K562 (cell line): Measurements from ENCODE around the gene LGALS7. TPM values are rescaled to one million over a fixed set of nuclear protein-coding genes. Genes with fewer than 3 reads are reported as not detected.

Source experiments
- ATAC-seq: fragments of 200-7000 bp; cut with Tn5 transposase; 3 replicates; pipeline ENCODE4 v1.9.1; 2020; ENCODE audit warnings: moderate library complexity
- BruUV-seq: library from RNA; stranded (reverse); fragments of 400-500 nt; replicated peaks from 2 replicates; lab custom pipeline; 2021; lab: Mats Ljungman, UMichigan
- CTCF ChIA-PET: fragments of 300-600 bp; formaldehyde crosslinking; extraction: SDS; loops from one replicate; lab custom pipeline; 2021; ENCODE audit warnings: low intra/inter-chr PET ratio; lab: Yijun Ruan, JAX
- POLR2A ChIA-PET: fragments of 300-600, 350-650 bp; sonication (Branson Sonifier 250); formaldehyde crosslinking; extraction: SDS; loops from one replicate; lab custom pipeline; 2021; ENCODE audit warnings: antibody characterized with exemption, inconsistent platforms; lab: Yijun Ruan, JAX
- DNase-seq, 4 experiments: peaks; one replicate each; pipeline versions ENCODE4 v3.0.0 to v3.0.0-alpha.2; 2011 to 2018; ENCODE audit warnings: low spot score in 3 of 4, mixed read lengths in 3 of 4; ENCODE audit errors: extremely low read depth in 1 of 4
- FAIRE-seq: peaks from 2 replicates; lab custom pipeline; 2011; peaks lifted over from hg19 to GRCh38; lab: Jason Lieb, UNC
- H2AFZ ChIP-seq: 2 replicates; pipeline ENCODE4 v1.6.0; 2011; ENCODE audit warnings: low read depth, low read length, control low read depth, inconsistent platforms
- H3K27ac ChIP-seq: fragments of 200-600 bp; 3 replicates; pipeline ENCODE4 v1.8.0; 2011; ENCODE audit warnings: low read depth, mild to moderate bottlenecking, control low read depth, inconsistent platforms, low read length, moderate library complexity, mixed read lengths; ENCODE audit errors: extremely low read depth
- H3K27me3 ChIP-seq, 2 experiments: fragments of 300-600 bp in 1 of 2; 2 replicates in 1 of 2; 3 replicates in 1 of 2; pipeline versions ENCODE4 v1.6.0 to v1.8.0; 2011; ENCODE audit warnings: inconsistent platforms in 2 of 2, low read length in 2 of 2, mild to moderate bottlenecking in 1 of 2, mixed read lengths in 1 of 2, moderate library complexity in 1 of 2; ENCODE audit not compliant: control insufficient read depth in 2 of 2, insufficient read depth in 2 of 2
- H3K36me3 ChIP-seq: fragments of 300-600 bp; 3 replicates; pipeline ENCODE4 v1.8.0; 2011; ENCODE audit warnings: mild to moderate bottlenecking, low read length, inconsistent platforms; ENCODE audit not compliant: control insufficient read depth, insufficient read depth
- H3K4me1 ChIP-seq, 2 experiments: fragments of 200-600 bp in 1 of 2; replicated peaks in 1 of 2; 2 replicates in 1 of 2; 3 replicates in 1 of 2; pipeline versions ENCODE4 v1.5.1 to v1.8.0; 2011; ENCODE audit warnings: inconsistent platforms in 2 of 2, low read length in 2 of 2, mild to moderate bottlenecking in 1 of 2, mixed read lengths in 1 of 2, moderate library complexity in 1 of 2; ENCODE audit not compliant: control insufficient read depth in 2 of 2, insufficient read depth in 2 of 2
- H3K4me2 ChIP-seq: 2 replicates; pipeline ENCODE4 v1.6.1; 2011; ENCODE audit warnings: low read length, control low read depth, inconsistent platforms, mixed read lengths; ENCODE audit not compliant: insufficient read depth
- H3K4me3 ChIP-seq: fragments of 200-600 bp; sonication (generic), shearing (Covaris generic); 2 replicates; pipeline ENCODE4 v1.5.1; 2016; ENCODE audit warnings: control low read depth, inconsistent platforms
- H3K79me2 ChIP-seq: fragments of 200-600 bp; 3 replicates; pipeline ENCODE4 v1.8.0; 2011; ENCODE audit warnings: low read length, inconsistent platforms; ENCODE audit not compliant: control insufficient read depth, insufficient read depth
- H3K9ac ChIP-seq, 2 experiments: 2 replicates each; pipeline versions ENCODE4 v1.6.0 to v1.6.1; 2011; ENCODE audit warnings: low read depth in 2 of 2, low read length in 2 of 2, control low read depth in 1 of 2, inconsistent platforms in 1 of 2, mild to moderate bottlenecking in 1 of 2, mixed read lengths in 1 of 2; ENCODE audit not compliant: insufficient read depth in 1 of 2
- H3K9me1 ChIP-seq: one replicate; pipeline ENCODE4 v1.6.0; 2011; ENCODE audit warnings: inconsistent platforms, mild to moderate bottlenecking, low read length, moderate library complexity; ENCODE audit not compliant: control insufficient read depth, insufficient read depth
- H3K9me3 ChIP-seq: replicated peaks from 2 replicates; pipeline ENCODE4 v1.5.1; 2011; ENCODE audit warnings: low read depth, low read length, inconsistent platforms; ENCODE audit not compliant: control insufficient read depth, insufficient read depth
- H4K20me1 ChIP-seq: replicated peaks from 2 replicates; pipeline ENCODE4 v1.6.1; 2011; ENCODE audit warnings: low read length, inconsistent platforms, mixed read lengths; ENCODE audit not compliant: control insufficient read depth, insufficient read depth
- CBFB ChIP-seq: sonication (generic); formaldehyde crosslinking; IDR thresholded peaks from 2 replicates; pipeline ENCODE4 v1.4.0; 2020; ENCODE audit warnings: mild to moderate bottlenecking, missing genetic modification reagents
- EHMT2 ChIP-seq: fragments of 450-650 bp; IDR thresholded peaks from 2 replicates; pipeline ENCODE4 v1.6.1; 2018; ENCODE audit warnings: antibody characterized with exemption
- EWSR1 ChIP-seq: fragments of 450-650 bp; IDR thresholded peaks from 2 replicates; pipeline ENCODE4 v1.6.1; 2018; ENCODE audit warnings: borderline replicate concordance, mild to moderate bottlenecking, low read depth, moderate library complexity; ENCODE audit not compliant: partially characterized antibody
- KAT8 ChIP-seq: fragments of 450-650 bp; IDR thresholded peaks from 2 replicates; pipeline ENCODE4 v1.6.1; 2016; ENCODE audit warnings: low read depth, mild to moderate bottlenecking
- KDM4B ChIP-seq, 2 experiments: fragments of 450-650 bp in 1 of 2; sonication (generic) in 1 of 2; IDR thresholded peaks; 2 replicates each; pipeline ENCODE4 v1.6.1; 2016 to 2017; ENCODE audit warnings: borderline replicate concordance in 2 of 2, antibody characterized with exemption in 1 of 2, low read depth in 1 of 2, mild to moderate bottlenecking in 1 of 2
- MCM3 ChIP-seq: fragments of 450-650 bp; IDR thresholded peaks from 2 replicates; pipeline ENCODE4 v1.6.1; 2016
- MTA3 ChIP-seq: fragments of 450-650 bp; formaldehyde crosslinking; IDR thresholded peaks from 2 replicates; pipeline ENCODE4 v1.6.1; 2017; ENCODE audit warnings: mild to moderate bottlenecking, borderline replicate concordance
- NELFE ChIP-seq: IDR thresholded peaks from 2 replicates; pipeline ENCODE4 v1.6.1; 2011; ENCODE audit warnings: mild to moderate bottlenecking; ENCODE audit not compliant: insufficient read depth, insufficient read length
- NUFIP1 ChIP-seq: fragments of 450-650 bp; IDR thresholded peaks from 2 replicates; pipeline ENCODE4 v1.6.1; 2018; ENCODE audit not compliant: partially characterized antibody
- SNIP1 ChIP-seq: fragments of 450-650 bp; IDR thresholded peaks from 2 replicates; pipeline ENCODE4 v1.7.1; 2017; ENCODE audit warnings: low read depth, mild to moderate bottlenecking
- SOX6 ChIP-seq: fragments of 450-650 bp; IDR thresholded peaks from 2 replicates; pipeline ENCODE4 v1.6.1; 2014; ENCODE audit warnings: mild to moderate bottlenecking
- YY1 ChIP-seq, 3 experiments: IDR thresholded peaks; 2 replicates each; pipeline ENCODE4 v1.6.1; 2011; ENCODE audit warnings: low read length in 2 of 3, mild to moderate bottlenecking in 2 of 3, moderate library complexity in 2 of 3, borderline replicate concordance in 1 of 3, control low read depth in 1 of 3, low read depth in 1 of 3; ENCODE audit not compliant: insufficient read depth in 3 of 3, insufficient replicate concordance in 2 of 3, control insufficient read depth in 1 of 3, insufficient read length in 1 of 3; ENCODE audit errors: extremely low read depth in 1 of 3
- ZC3H8 ChIP-seq: fragments of 450-650 bp; IDR thresholded peaks from 2 replicates; pipeline ENCODE4 v1.6.1; 2017
- ZNF197 ChIP-seq: fragments of 200-800 bp; sonication (Bioruptor generic); IDR thresholded peaks from 2 replicates; pipeline ENCODE4 v1.6.1; 2016; ENCODE audit warnings: low read depth, missing genetic modification characterization, missing compliant biosample characterization
- ZNF232 ChIP-seq: sonication (generic); formaldehyde crosslinking; IDR thresholded peaks from 2 replicates; pipeline ENCODE4 v1.8.0; 2022; ENCODE audit warnings: mild to moderate bottlenecking, missing genetic modification reagents
- ZNF3 ChIP-seq: fragments of 250-450 bp; sonication (Bioruptor Pico); IDR thresholded peaks from 2 replicates; pipeline ENCODE4 v1.5.0; 2021; ENCODE audit warnings: mild to moderate bottlenecking, moderate library complexity
- WGBS: fragments of 100-300 bp; shearing (Covaris generic); methylation state at CpG from one replicate; pipeline ENCODE4 v1.1.6; 2016; ENCODE audit warnings: low coverage, mixed read lengths; ENCODE audit not compliant: insufficient coverage; ENCODE audit errors: missing lambda C conversion rate; 5-methylcytosine and 5-hydroxymethylcytosine counted together
- in situ Hi-C: fragments of 300-500 bp; cut with MboI; formaldehyde crosslinking; loops from 4 replicates; pipeline ENCODE4 v1.15.0; 2018; ENCODE audit warnings: inconsistent platforms, mixed read lengths
- intact Hi-C: fragments of 100-400 bp; cut with micrococcal nuclease; formaldehyde crosslinking; loops from 2 replicates; pipeline ENCODE4 v1.14.2; 2022
- polyA plus RNA-seq, 8 experiments: library from polyadenylated mRNA; depleted of rRNA in 4 of 8; stranded (reverse) in 5 of 8; unstranded in 3 of 8; fragments of >200 nt; fragmentation: Nextera tagmentation in 2 of 8; fragmentation: Illumina TruSeq in 1 of 8; extraction: Ambion mirVana in 2 of 8; extraction: Trizol in 1 of 8; gene quantifications; 2 replicates each; pipeline versions ENCODE4 v1.2.1 to v1.2.3, GENCODE V29; 2011 to 2014; ENCODE audit warnings: inconsistent platforms in 1 of 8, missing spikeins in 1 of 8
- total RNA-seq, 7 experiments: library from RNA; depleted of rRNA in 6 of 7; stranded (reverse); fragments of >200 nt in 6 of 7; fragmentation: Illumina TruSeq in 2 of 7; extraction: Trizol in 2 of 7; gene quantifications; 2 replicates each; pipeline versions ENCODE4 v1.2.1 to v1.2.3, GENCODE V29; 2011 to 2021; ENCODE audit warnings: low replicate concordance in 1 of 7
- TF ChIP-seq, protein P1 (sequence below): IDR thresholded peaks from 2 replicates; pipeline ENCODE4 v1.6.1; 2016; ENCODE audit warnings: missing genetic modification characterization, missing compliant biosample characterization

LGALS7 gene
- total and polyA plus RNA-seq, 9 of the 15 experiments (the other 6 are each of a cell fraction or from before 2014, with no cell fraction given), result not detected

DNA sequence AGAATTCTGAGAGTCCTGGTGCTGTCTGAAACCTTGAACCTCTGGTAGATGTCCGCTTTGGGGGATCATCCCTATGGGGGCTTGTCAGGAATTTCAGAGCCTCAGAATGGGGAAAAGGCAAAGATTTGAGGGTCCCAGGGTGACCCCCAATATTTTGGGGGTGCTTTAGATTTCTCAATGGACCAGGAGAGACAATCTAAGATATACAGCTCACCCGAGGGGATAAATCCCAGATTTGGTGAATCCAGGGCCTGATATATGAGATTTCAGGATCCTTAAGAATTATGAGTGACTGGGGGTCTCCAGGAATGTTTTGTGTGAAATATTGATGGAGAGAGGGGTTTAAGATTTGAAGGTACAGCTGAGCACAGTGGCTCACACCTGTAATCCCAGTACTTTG is 32.4 kb downstream of the LGALS7 start:
- no peak overlapping the region for H3K4me2 ChIP-seq
- 70% methylated on average over 2 of the region's 2 CpGs for WGBS
- BruUV-seq, result no TSS peak
- no peaks in the 10 kb centered on the region for H3K9me3 ChIP-seq
- H3K79me2 ChIP-seq, result peaks cover 8% of the 10 kb centered on the region; the same call in 1 of the 3 replicates
- no peak for ATAC-seq
- H3K27ac ChIP-seq, result no peak overlapping the region
- CTCF ChIA-PET, result no interaction called here
- in situ Hi-C loops (no loop called here), intact Hi-C loops (no loop called here)
- H3K4me3 ChIP-seq, result no peak overlapping the region
- peaks cover 21 to 51% of the 10 kb centered on the region in 2 experiments for H3K4me1 ChIP-seq
- no peak for FAIRE-seq
- no peak overlapping the region for H3K9ac ChIP-seq
- no peak overlapping the region for H2AFZ ChIP-seq
- no peaks in the 10 kb centered on the region for H3K9me1 ChIP-seq
- H3K36me3 ChIP-seq, result no peaks in the 10 kb centered on the region
- POLR2A ChIA-PET, result no interaction called here
- H3K27me3 ChIP-seq, result no peaks in the 10 kb centered on the region
- DNase-seq, result no peak
- no peak for TF ChIP-seq EHMT2
- TF ChIP-seq KAT8, result no peak
- no peak for TF ChIP-seq MTA3
- TF ChIP-seq CBFB (CRISPR knock-in tag), result no peak
- TF ChIP-seq NUFIP1, result no peak
- no peak for TF ChIP-seq MCM3
- H4K20me1 ChIP-seq, result no peaks in the 10 kb centered on the region

- POLR2A ChIA-PET, result interaction anchor here (0.6 to 0.7 kb wide), 2 partner anchors 10 to 27 kb away, joined by 3 read pairs; no protein-coding TSS in a partner anchor
- in situ Hi-C loops, result no loop called here
- no peak for TF ChIP-seq ZC3H8
- no peak for TF ChIP-seq ZNF197 (CRISPR knock-in tag)
- TF ChIP-seq SNIP1, result no peak
- no peak for TF ChIP-seq ZNF232 (CRISPR knock-in tag)
- TF ChIP-seq KDM4B (IDR thresholded peaks at IDR 0.05; ENCODE audit: borderline replicate concordance in 2 of 2, low read depth in 1 of 2), result no peak
- no peak for TF ChIP-seq SOX6
- TF ChIP-seq YY1 (IDR thresholded peaks at IDR 0.05; ENCODE audit: borderline replicate concordance in 1 of 3, control insufficient read depth in 1 of 3, extremely low read depth in 1 of 3, insufficient read depth in 3 of 3, insufficient read length in 1 of 3, insufficient replicate concordance in 2 of 3, low read depth in 1 of 3, low read length in 2 of 3), result no peak
- TF ChIP-seq, protein P1, sequence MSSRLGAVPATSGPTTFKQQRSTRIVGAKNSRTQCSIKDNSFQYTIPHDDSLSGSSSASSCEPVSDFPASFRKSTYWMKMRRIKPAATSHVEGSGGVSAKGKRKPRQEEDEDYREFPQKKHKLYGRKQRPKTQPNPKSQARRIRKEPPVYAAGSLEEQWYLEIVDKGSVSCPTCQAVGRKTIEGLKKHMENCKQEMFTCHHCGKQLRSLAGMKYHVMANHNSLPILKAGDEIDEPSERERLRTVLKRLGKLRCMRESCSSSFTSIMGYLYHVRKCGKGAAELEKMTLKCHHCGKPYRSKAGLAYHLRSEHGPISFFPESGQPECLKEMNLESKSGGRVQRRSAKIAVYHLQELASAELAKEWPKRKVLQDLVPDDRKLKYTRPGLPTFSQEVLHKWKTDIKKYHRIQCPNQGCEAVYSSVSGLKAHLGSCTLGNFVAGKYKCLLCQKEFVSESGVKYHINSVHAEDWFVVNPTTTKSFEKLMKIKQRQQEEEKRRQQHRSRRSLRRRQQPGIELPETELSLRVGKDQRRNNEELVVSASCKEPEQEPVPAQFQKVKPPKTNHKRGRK, result no peak
- TF ChIP-seq EWSR1, result no peak
- TF ChIP-seq ZNF3 (CRISPR knock-in tag), result no peak
- no peak for TF ChIP-seq NELFE
These were observed 33.1 kb downstream of the LGALS7 start for GRCh38 chr19:38740257-38740592.

More at GRCh38 chr19:38740257-38740592, 33.1 kb downstream of the LGALS7 start:
- Histone ChIP-seq H4K20me1 (no peaks in the 10 kb centered on the region), H3K4me1 (peaks cover 21 to 52% of the 10 kb centered on the region in 2 experiments), H3K27ac (no peak overlapping the region), H3K79me2 (peaks cover 8% of the 10 kb centered on the region; the same call in 1 of the 3 replicates), H3K9me3 (no peaks in the 10 kb centered on the region), H3K27me3 (no peaks in the 10 kb centered on the region), H3K36me3 (no peaks in the 10 kb centered on the region), H3K9ac (peak overlapping the region in 1 of 2 experiments; percentile 80; a peak in 1 of 4 replicates), H2AFZ (no peak overlapping the region), H3K4me3 (no peak overlapping the region), H3K9me1 (no peaks in the 10 kb centered on the region), H3K4me2 (no peak overlapping the region)
- CTCF ChIA-PET, result no interaction called here
- WGBS, result 81% methylated on average over 9 of the region's 9 CpGs
- intact Hi-C loops, result no loop called here
- no peak for FAIRE-seq
- BruUV-seq, result no TSS peak
- no peak for ATAC-seq
- DNase-seq, result no peak
